Dendritic cell treated with granulocyte-macrophage colony-stimulating factor and Interleukin-4, amounts not matched to agents 40 ng/mL and 50 ng/mL, for 4 days (primary cell): ENCODE data around the gene UNC119B.

Experiments used
- H3K27ac Mint-ChIP-seq: one replicate; pipeline ENCODE4 v1.8.0; 2022; ENCODE audit warnings: mild to moderate bottlenecking, mixed read lengths
- H3K27me3 Mint-ChIP-seq: one replicate; pipeline ENCODE4 v1.8.0; 2022; ENCODE audit warnings: mild to moderate bottlenecking, mixed read lengths
- H3K36me3 Mint-ChIP-seq: one replicate; pipeline ENCODE4 v1.8.0; 2022; ENCODE audit warnings: low read depth, mixed read lengths
- H3K4me1 Mint-ChIP-seq: one replicate; pipeline ENCODE4 v1.8.0; 2022; ENCODE audit warnings: low read depth, mixed read lengths
- H3K4me3 Mint-ChIP-seq: one replicate; pipeline ENCODE4 v1.8.0; 2022; ENCODE audit warnings: mild to moderate bottlenecking, moderate library complexity, mixed read lengths
- H3K9me3 Mint-ChIP-seq: one replicate; pipeline ENCODE4 v1.8.0; 2022; ENCODE audit warnings: mixed read lengths
- intact Hi-C: fragments of 100-400 bp; cut with micrococcal nuclease; formaldehyde crosslinking; loops from one replicate; pipeline ENCODE4 v1.15.0; 2022

Gene UNC119B

DNA sequence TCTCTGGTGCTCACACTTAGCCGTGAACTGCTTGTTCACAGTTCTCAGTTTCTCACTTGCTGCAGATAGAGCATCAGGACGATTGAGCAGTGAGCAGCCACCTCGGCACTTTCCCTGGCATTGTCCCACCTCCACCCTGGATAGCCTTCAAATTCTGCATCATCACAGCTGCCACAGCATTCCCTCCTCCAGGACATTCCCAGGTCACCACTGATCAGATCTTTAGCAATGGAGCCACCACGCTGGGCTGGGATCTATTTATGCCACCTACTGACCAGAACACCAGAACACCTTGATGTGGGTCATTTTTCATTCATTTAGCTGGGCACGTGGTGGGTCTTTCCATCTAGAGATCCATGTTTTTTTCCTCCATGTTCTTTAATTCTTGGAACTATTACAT is 39.0 kb downstream of the UNC119B start:
- intact Hi-C loops = no loop called here
- Mint-ChIP-seq H3K9me3 (no peaks in the 10 kb centered on the region), H3K27ac (no peak overlapping the region), H3K36me3 (no peaks in the 10 kb centered on the region), H3K4me1 (no peaks in the 10 kb centered on the region), H3K4me3 (no peak overlapping the region), H3K27me3 (peaks cover 2% of the 10 kb centered on the region)

DNA sequence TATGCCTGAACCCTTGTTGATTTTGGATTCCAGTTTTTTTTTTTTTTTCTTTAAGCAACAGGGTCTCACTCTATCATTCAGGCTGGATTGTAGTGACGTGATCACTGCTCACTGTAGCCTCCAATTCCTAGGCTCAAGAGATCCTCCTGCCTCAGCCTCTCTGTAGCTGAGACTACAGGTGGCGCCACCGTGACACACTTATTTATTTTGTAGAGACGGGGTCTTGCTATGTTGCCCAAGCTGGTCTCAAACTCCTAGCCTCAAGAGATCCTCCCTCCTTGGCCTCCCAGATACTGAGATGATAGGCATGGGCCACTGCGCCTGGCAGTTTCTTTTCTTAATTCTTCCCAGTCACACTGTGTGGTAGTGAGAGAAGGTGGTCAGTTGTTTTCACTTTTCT is 40.5 kb downstream of the UNC119B start:
- Mint-ChIP-seq H3K27ac (no peak overlapping the region), H3K36me3 (no peaks in the 10 kb centered on the region), H3K4me1 (no peaks in the 10 kb centered on the region), H3K9me3 (peaks cover 11% of the 10 kb centered on the region), H3K4me3 (no peak overlapping the region), H3K27me3 (peaks cover 2% of the 10 kb centered on the region)
- intact Hi-C loops = no loop called here

DNA sequence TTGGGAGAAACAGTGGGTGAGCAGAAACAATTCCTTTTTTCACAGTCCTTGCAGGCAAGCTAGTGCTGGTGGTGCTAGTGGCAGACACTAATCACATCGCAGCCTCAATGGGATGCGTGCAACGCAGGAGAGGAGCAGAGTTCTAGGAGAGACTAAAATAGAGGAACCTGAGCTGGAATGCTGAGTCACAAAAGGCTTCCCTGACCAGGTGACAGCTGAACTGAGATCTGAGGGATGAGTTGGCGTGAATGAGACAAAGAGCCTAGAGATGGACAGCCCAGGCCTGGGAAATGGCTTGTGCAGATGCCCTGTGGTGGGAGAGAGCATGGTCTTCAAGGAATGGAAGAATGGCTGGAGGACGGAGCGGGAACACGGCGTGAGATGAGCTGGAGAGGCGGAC is 41.1 kb downstream of the UNC119B start:
- intact Hi-C loops = no loop called here
- Mint-ChIP-seq H3K4me1 (no peaks in the 10 kb centered on the region), H3K4me3 (no peak overlapping the region), H3K36me3 (no peaks in the 10 kb centered on the region), H3K27ac (no peak overlapping the region), H3K27me3 (peaks cover 5% of the 10 kb centered on the region), H3K9me3 (peaks cover 11% of the 10 kb centered on the region)

DNA sequence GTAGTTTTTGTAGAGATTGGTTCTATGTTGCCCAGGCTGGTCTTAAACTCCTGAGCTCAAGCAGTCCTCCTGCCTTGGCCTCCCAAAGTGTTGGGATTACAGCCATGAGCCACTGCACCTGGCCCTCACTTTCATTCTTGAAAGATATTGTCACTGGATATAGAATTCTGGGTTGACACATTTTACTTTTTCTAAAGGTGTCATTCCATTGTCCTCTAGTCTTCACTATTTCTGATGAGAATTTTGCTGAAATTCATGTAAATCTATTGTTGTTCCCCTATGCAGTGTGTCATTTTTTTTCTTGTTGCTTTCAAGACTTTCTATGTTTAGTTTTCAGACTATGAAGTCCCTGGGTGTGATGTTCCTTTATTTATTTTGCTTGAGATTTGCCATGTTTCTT is 44.5 kb downstream of the UNC119B start:
- intact Hi-C loops = no loop called here
- Mint-ChIP-seq H3K4me1 (no peaks in the 10 kb centered on the region), H3K4me3 (no peak overlapping the region), H3K36me3 (no peaks in the 10 kb centered on the region), H3K27me3 (peaks cover 5% of the 10 kb centered on the region), H3K9me3 (peaks cover 11% of the 10 kb centered on the region), H3K27ac (no peak overlapping the region)

DNA sequence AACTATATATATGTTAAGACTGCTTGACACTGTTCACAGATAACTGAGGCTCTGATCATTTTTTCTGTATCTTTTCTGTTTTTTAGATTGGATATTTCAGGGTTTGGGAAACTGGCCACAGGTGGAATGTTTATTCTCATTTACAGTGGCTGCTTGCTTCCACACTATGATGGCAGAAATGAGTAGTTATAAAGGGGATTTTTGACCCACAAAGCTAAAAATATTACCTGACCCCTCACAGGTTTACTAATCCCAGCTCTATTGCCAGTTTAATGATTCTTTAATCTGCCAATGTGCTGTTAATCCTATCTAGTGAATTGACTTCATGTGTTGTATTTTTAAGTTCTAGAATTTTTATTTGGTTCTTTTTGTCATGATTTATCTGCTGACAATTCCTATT is 45.0 kb downstream of the UNC119B start:
- H3K9me3 Mint-ChIP-seq = peaks cover 11% of the 10 kb centered on the region
- H3K4me3 Mint-ChIP-seq = no peak overlapping the region
- intact Hi-C loops = no loop called here
- H3K4me1 Mint-ChIP-seq = no peaks in the 10 kb centered on the region
- H3K27ac Mint-ChIP-seq = no peak overlapping the region
- H3K27me3 Mint-ChIP-seq = peaks cover 5% of the 10 kb centered on the region
- peaks cover 5% of the 10 kb centered on the region for H3K36me3 Mint-ChIP-seq

DNA sequence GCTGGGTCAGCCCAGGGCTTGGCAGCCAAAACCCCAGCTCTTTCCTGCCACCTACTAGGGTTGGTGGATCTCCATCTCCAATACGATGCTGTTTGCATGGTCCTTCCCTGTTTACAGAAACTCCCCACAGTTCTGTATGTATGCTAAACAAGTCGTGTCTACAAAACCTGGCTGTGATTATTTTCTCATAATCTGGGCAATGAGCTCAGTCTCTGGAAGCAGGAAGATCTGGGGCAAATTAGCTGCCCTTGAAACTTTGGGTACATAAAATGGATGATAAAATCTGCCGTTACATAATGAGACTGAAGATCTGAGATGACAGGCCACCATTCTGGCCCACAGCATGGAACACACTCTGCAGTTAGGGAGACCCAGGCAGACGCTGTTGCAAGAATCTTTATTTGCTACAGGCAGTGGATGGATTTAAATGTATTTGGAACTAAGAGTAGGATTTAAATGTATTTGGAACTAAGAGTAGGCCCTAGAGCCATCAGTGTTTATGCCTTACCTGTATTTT is 47.0 kb downstream of the UNC119B start:
- H3K36me3 Mint-ChIP-seq = peaks cover 25% of the 10 kb centered on the region
- H3K4me1 Mint-ChIP-seq = no peaks in the 10 kb centered on the region
- no peak overlapping the region for H3K4me3 Mint-ChIP-seq
- H3K27ac Mint-ChIP-seq = no peak overlapping the region
- peaks cover 5% of the 10 kb centered on the region for H3K27me3 Mint-ChIP-seq
- peaks cover 11% of the 10 kb centered on the region for H3K9me3 Mint-ChIP-seq
- intact Hi-C loops = no loop called here

DNA sequence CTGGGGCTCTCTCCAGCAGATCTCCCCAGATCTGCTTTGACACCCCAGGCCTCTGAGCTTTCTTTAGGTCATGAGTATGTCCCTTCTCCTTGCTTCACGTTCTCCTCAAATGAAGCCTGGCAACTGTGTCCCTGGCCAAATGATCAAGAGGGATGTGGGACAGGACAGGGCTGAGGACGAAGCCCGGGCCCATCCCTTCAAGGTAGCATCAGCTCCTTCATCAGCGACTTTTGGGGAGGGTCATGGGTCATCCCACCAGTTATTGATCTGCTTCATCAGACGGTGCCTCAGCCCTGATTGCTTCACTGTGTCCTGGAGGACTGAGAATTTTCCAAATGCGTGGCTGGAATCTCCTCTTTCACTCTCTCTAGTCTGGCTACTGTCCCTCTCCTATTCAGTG is 47.7 kb downstream of the UNC119B start:
- Mint-ChIP-seq H3K27me3 (peaks cover 5% of the 10 kb centered on the region), H3K4me3 (no peak overlapping the region), H3K4me1 (no peaks in the 10 kb centered on the region), H3K27ac (no peak overlapping the region), H3K9me3 (peaks cover 11% of the 10 kb centered on the region), H3K36me3 (peaks cover 31% of the 10 kb centered on the region)
- intact Hi-C loops = no loop called here

DNA sequence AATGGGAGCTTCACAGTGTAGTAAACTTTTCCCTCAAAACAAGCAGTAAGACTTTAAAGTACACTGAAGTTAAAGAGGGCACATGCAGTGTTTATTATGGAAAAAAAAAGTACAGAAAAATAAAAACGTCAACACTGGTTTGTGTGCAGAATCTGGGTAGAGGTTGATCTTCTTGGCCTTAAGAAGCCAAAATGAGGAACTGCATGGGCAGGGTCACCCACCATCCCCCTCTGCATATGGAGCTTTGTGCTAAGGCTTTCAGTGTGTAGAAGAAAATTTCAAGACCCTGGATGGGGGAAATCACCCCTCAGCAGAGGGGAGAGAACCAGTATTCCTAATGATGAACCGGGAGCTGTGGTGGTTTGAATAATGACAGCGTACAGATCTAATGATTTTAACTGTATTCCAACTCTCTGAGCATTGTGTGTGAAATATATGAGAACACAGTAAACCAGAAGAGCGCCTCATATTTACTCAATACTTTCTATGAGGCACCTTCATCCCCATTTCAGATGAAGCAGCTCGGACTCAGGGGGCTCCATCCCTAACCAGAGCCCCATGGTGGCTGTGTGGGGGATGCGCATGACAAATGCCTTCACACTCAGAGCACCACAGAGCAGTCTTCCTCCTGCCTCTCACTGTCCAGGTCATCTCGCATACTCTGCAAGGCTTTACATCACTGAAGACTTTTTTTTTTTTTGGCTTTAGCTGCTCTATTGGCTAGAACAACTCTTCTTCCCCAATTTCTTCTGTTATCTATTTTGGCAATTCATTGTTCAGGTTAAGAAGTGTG is 48.7 kb downstream of the UNC119B start:
- Mint-ChIP-seq H3K4me1 (no peaks in the 10 kb centered on the region), H3K4me3 (no peak overlapping the region), H3K9me3 (peaks cover 11% of the 10 kb centered on the region), H3K36me3 (peaks cover 40% of the 10 kb centered on the region), H3K27ac (no peak overlapping the region), H3K27me3 (peaks cover 3% of the 10 kb centered on the region)
- intact Hi-C loops = no loop called here

DNA sequence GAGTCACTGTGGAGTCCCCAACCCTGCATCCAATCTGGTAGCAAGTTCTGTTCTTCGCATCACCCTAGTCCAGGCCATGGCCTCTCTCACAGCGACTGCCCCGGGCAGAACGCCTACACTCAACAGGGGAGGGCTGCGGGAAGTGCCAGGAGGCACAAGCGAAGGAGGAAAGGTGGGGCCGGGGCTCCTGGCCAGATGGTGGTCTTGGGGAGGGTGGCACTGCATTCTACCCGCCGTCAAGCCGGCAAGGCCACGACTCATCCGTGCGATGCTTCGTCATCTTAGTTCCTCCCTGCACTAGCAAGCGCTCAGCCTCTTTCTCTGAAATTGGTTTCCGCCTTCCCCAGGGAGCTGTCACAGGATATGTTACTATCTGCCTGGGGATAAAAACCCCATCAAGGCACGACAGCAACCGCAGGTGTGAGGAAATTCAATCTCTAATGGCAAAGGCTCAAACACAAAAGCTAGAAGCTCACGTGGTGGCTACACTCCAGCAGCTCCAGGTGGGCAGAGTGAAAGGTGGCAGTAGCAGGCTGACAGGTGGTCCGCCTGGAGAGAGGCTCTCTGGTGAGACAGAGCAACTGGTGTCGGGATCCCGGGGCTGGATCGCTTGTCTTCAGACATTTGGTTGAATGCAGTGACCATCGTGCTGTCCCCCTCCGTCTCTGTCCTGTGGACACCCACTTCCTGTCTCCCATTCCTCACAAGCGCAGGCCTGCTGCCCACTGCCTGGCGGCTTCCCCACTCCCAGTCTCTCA is 49.5 kb downstream of the UNC119B start:
- no peaks in the 10 kb centered on the region for H3K4me1 Mint-ChIP-seq
- H3K4me3 Mint-ChIP-seq = no peak overlapping the region
- peaks cover 8% of the 10 kb centered on the region for H3K9me3 Mint-ChIP-seq
- peaks cover 3% of the 10 kb centered on the region for H3K27me3 Mint-ChIP-seq
- no peak overlapping the region for H3K27ac Mint-ChIP-seq
- intact Hi-C loops = no loop called here
- H3K36me3 Mint-ChIP-seq = peaks cover 46% of the 10 kb centered on the region

DNA sequence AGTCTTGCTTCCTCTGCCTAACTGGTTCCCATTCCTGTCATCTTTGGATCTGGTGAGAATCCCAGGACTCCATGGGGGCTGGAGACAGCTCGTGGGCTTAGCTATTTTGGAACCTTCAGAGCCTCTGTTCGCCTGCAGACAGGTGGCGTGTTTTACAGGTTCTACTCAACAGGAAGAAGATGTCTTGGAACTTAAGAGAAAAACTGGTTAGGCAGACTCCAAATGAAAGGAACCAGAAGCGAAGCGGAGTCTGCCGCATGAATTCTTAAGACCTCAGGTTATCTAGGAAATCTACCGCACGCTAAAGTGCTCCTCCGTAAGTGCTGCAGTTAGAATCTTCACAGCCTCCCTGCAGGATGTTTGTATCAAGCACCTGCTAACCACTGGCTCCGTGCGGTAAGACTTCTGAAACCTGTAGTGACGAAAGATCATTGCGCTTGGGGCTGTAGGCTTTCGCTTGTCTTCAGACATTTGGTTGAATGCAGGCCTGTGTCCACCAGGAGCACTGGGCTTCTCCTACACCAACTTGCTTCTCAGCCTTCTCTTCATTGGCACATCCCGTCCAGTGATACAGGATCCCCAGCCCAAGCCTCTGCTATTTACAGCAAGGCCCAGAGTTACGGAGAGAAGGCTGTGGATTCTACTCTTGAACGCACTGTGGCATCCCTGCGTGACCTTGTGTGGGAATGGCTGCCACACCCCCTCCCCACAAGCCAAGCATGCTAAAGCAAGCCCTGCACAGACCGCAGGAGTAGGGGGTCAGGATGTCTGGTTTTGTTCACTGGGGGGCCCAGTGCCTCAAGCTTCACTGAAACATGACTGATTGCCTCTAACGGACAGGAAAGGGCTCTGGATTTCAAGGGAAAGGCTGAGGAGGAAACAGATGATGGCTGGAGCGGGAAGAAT is 50.3 kb downstream of the UNC119B start:
- Mint-ChIP-seq H3K4me1 (no peaks in the 10 kb centered on the region), H3K9me3 (no peaks in the 10 kb centered on the region), H3K27ac (no peak overlapping the region), H3K4me3 (no peak overlapping the region), H3K27me3 (peaks cover 3% of the 10 kb centered on the region), H3K36me3 (peaks cover 54% of the 10 kb centered on the region)
- intact Hi-C loops = no loop called here

DNA sequence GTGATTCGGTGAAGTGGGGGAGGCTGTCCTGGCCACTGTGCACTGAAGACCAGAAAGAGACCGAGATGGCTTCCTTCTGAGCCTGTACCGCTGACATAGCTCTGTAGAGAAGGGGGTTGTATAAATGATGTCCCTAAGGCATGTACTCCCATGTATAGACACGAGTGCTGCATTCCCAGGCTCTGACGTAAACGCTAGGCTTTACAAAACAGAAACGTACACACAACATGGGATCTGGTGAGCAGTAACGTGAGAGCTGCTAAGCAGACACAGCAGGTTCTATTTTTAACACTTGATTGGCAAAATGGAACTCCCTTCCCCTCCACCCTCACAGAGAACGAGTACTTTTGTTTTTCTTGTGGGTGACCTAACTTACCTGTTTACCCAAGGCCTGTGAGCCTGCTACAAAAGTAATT is 51.3 kb downstream of the UNC119B start:
- Mint-ChIP-seq H3K4me3 (no peak overlapping the region), H3K27me3 (no peaks in the 10 kb centered on the region), H3K36me3 (peaks cover 64% of the 10 kb centered on the region), H3K9me3 (no peaks in the 10 kb centered on the region), H3K27ac (no peak overlapping the region), H3K4me1 (no peaks in the 10 kb centered on the region)
- intact Hi-C loops = no loop called here

DNA sequence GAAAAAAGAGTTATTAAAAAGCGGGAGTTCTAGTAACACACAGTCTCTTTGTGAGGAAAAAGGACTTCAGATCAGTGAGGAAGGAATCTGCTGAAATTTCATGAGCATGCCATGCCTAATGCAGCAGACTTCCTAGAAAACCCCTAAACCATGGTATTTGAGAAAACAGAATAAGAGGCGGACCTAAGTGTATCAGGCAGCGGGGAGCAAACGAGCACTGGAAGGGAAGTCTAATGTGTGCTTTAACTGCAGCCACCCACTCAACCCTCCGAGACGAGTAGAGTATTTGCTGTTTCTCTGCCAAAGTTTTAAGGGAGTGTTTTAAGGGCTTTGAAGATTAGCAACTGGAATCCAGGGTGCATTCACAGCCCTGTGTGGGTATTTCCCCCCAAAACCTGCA is 51.8 kb downstream of the UNC119B start:
- no peaks in the 10 kb centered on the region for H3K4me1 Mint-ChIP-seq
- no peaks in the 10 kb centered on the region for H3K9me3 Mint-ChIP-seq
- no peak overlapping the region for H3K4me3 Mint-ChIP-seq
- H3K36me3 Mint-ChIP-seq = peaks cover 69% of the 10 kb centered on the region
- H3K27ac Mint-ChIP-seq = no peak overlapping the region
- intact Hi-C loops = no loop called here
- H3K27me3 Mint-ChIP-seq = no peaks in the 10 kb centered on the region

DNA sequence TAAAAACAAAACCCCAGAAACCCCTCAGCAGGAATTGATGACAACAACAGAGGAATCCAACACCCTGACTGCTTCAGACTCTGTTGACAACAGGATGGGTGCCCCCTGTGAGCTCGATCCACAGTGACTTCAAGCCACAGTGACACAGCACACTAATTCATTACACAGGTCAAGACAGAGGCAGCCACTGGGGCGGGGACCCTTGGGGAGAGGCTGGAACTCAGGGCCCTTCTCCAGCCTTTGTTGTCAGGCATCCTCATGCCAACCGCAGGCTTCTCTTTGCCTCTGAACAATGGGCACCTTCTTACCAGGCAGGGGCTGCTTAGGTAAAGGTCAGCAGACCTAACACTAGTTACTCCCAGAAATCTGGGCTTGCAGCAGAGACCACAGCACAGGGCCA is 53.0 kb downstream of the UNC119B start:
- no peaks in the 10 kb centered on the region for H3K27me3 Mint-ChIP-seq
- no peak overlapping the region for H3K4me3 Mint-ChIP-seq
- H3K36me3 Mint-ChIP-seq = peaks cover 79% of the 10 kb centered on the region
- no peaks in the 10 kb centered on the region for H3K4me1 Mint-ChIP-seq
- intact Hi-C loops = no loop called here
- H3K9me3 Mint-ChIP-seq = no peaks in the 10 kb centered on the region
- H3K27ac Mint-ChIP-seq = no peak overlapping the region

DNA sequence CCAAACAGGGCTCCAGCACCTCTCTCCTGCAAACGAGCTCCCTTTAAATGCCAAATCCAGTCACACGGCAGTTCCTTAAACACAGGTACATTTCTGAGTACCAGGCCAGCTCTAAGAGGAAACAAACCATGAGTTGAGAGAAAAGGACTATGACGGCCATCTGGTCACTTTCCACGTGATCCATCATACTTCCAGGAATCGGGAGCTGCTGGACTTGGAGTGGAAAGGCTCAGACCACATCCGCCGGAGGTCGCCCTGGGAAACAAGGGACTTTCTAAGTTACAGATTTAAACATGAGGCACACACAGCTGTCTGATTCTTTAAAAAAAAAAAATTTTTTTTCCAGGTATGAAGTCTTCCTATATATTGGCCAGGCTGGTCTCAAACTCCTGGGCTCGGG is 54.6 kb downstream of the UNC119B start:
- H3K4me3 Mint-ChIP-seq = no peak overlapping the region
- no peak overlapping the region for H3K27ac Mint-ChIP-seq
- no peaks in the 10 kb centered on the region for H3K4me1 Mint-ChIP-seq
- H3K9me3 Mint-ChIP-seq = no peaks in the 10 kb centered on the region
- intact Hi-C loops = no loop called here
- no peaks in the 10 kb centered on the region for H3K27me3 Mint-ChIP-seq
- peaks cover 95% of the 10 kb centered on the region for H3K36me3 Mint-ChIP-seq
